Measurements from ENCODE around the gene CARMIL1.

Gene CARMIL1

GRCh38 chr6:25457516-25457915 is 178.3 kb downstream of the CARMIL1 start:
- Histone ChIP-seq H3K4me1 (ENCODE audit: control insufficient read depth in 2 of 2, insufficient read depth in 2 of 2, low read length in 2 of 2) (no peaks in the 10 kb centered on the region), H3K27ac (ENCODE audit: low read depth in 2 of 2, low read length in 2 of 2) (no peak overlapping the region), H3K36me3 (ENCODE audit: control insufficient read depth in 2 of 2, insufficient read depth in 2 of 2, low read length in 2 of 2) (no peaks in the 10 kb centered on the region), H3K4me3 (ENCODE audit: low read length in 2 of 2) (no peak overlapping the region), H3K9ac (ENCODE audit: low read depth in 1 of 2, low read length in 2 of 2) (no peak overlapping the region), H3K27me3 (ENCODE audit: control insufficient read depth in 2 of 2, insufficient read depth in 2 of 2, low read length in 2 of 2) (no peaks in the 10 kb centered on the region), H3K9me3 (ENCODE audit: control insufficient read depth in 2 of 2, low read length in 2 of 2) (no peaks in the 10 kb centered on the region)

- H3K4me3 ChIP-seq (ENCODE audit: low read length in 2 of 2) = no peak overlapping the region
- H3K27me3 ChIP-seq (ENCODE audit: control insufficient read depth in 2 of 2, insufficient read depth in 2 of 2, low read length in 2 of 2) = no peaks in the 10 kb centered on the region
- no peaks in the 10 kb centered on the region for H3K4me1 ChIP-seq (ENCODE audit: control insufficient read depth in 2 of 2, insufficient read depth in 2 of 2, low read length in 2 of 2)
- H3K27ac ChIP-seq (ENCODE audit: low read depth in 2 of 2, low read length in 2 of 2) = no peak overlapping the region
- peaks cover 0 to 2% of the 10 kb centered on the region in 2 donors for H3K36me3 ChIP-seq (ENCODE audit: control insufficient read depth in 2 of 2, insufficient read depth in 2 of 2, low read length in 2 of 2)
- no peaks in the 10 kb centered on the region for H3K9me3 ChIP-seq (ENCODE audit: control insufficient read depth in 2 of 2, low read length in 2 of 2)
- no peak overlapping the region for H3K9ac ChIP-seq (ENCODE audit: low read depth in 1 of 2, low read length in 2 of 2)
These were observed 179.3 kb downstream of the CARMIL1 start for GRCh38 chr6:25458485-25458884.

GRCh38 chr6:25462235-25462897 is 183.2 kb downstream of the CARMIL1 start:
- Histone ChIP-seq H3K27me3 (ENCODE audit: control insufficient read depth in 2 of 2, insufficient read depth in 2 of 2, low read length in 2 of 2) (no peaks in the 10 kb centered on the region), H3K9me3 (ENCODE audit: control insufficient read depth in 2 of 2, low read length in 2 of 2) (no peaks in the 10 kb centered on the region), H3K9ac (ENCODE audit: low read depth in 1 of 2, low read length in 2 of 2) (no peak overlapping the region), H3K4me1 (ENCODE audit: control insufficient read depth in 2 of 2, insufficient read depth in 2 of 2, low read length in 2 of 2) (no peaks in the 10 kb centered on the region), H3K27ac (ENCODE audit: low read depth in 2 of 2, low read length in 2 of 2) (no peak overlapping the region), H3K36me3 (ENCODE audit: control insufficient read depth in 2 of 2, insufficient read depth in 2 of 2, low read length in 2 of 2) (peaks cover 0 to 3% of the 10 kb centered on the region in 2 donors), H3K4me3 (ENCODE audit: low read length in 2 of 2) (no peak overlapping the region)

- no peak overlapping the region for H3K9ac ChIP-seq (ENCODE audit: low read depth in 1 of 2, low read length in 2 of 2)
- peaks cover 0 to 3% of the 10 kb centered on the region in 2 donors for H3K36me3 ChIP-seq (ENCODE audit: control insufficient read depth in 2 of 2, insufficient read depth in 2 of 2, low read length in 2 of 2)
- H3K4me3 ChIP-seq (ENCODE audit: low read length in 2 of 2) = no peak overlapping the region
- H3K9me3 ChIP-seq (ENCODE audit: control insufficient read depth in 2 of 2, low read length in 2 of 2) = no peaks in the 10 kb centered on the region
- no peaks in the 10 kb centered on the region for H3K4me1 ChIP-seq (ENCODE audit: control insufficient read depth in 2 of 2, insufficient read depth in 2 of 2, low read length in 2 of 2)
- H3K27ac ChIP-seq (ENCODE audit: low read depth in 2 of 2, low read length in 2 of 2) = no peak overlapping the region
- H3K27me3 ChIP-seq (ENCODE audit: control insufficient read depth in 2 of 2, insufficient read depth in 2 of 2, low read length in 2 of 2) = no peaks in the 10 kb centered on the region
These were observed 184.3 kb downstream of the CARMIL1 start for GRCh38 chr6:25463441-25463840.

- no peak overlapping the region for H3K27ac ChIP-seq (ENCODE audit: low read depth in 2 of 2, low read length in 2 of 2)
- no peaks in the 10 kb centered on the region for H3K4me1 ChIP-seq (ENCODE audit: control insufficient read depth in 2 of 2, insufficient read depth in 2 of 2, low read length in 2 of 2)
- no peak overlapping the region for H3K9ac ChIP-seq (ENCODE audit: low read depth in 1 of 2, low read length in 2 of 2)
- no peaks in the 10 kb centered on the region for H3K27me3 ChIP-seq (ENCODE audit: control insufficient read depth in 2 of 2, insufficient read depth in 2 of 2, low read length in 2 of 2)
- no peak overlapping the region for H3K4me3 ChIP-seq (ENCODE audit: low read length in 2 of 2)
- H3K9me3 ChIP-seq (ENCODE audit: control insufficient read depth in 2 of 2, low read length in 2 of 2) = no peaks in the 10 kb centered on the region
- H3K36me3 ChIP-seq (ENCODE audit: control insufficient read depth in 2 of 2, insufficient read depth in 2 of 2, low read length in 2 of 2) = peaks cover 0 to 3% of the 10 kb centered on the region in 2 donors
These were observed 185.1 kb downstream of the CARMIL1 start for GRCh38 chr6:25464225-25464624.

GRCh38 chr6:25465941-25466340 is 186.8 kb downstream of the CARMIL1 start:
- H3K9me3 ChIP-seq (ENCODE audit: control insufficient read depth in 2 of 2, low read length in 2 of 2) = no peaks in the 10 kb centered on the region
- H3K4me1 ChIP-seq (ENCODE audit: control insufficient read depth in 2 of 2, insufficient read depth in 2 of 2, low read length in 2 of 2) = no peaks in the 10 kb centered on the region
- H3K9ac ChIP-seq (ENCODE audit: low read depth in 1 of 2, low read length in 2 of 2) = no peak overlapping the region
- H3K27ac ChIP-seq (ENCODE audit: low read depth in 2 of 2, low read length in 2 of 2) = no peak overlapping the region
- no peak overlapping the region for H3K4me3 ChIP-seq (ENCODE audit: low read length in 2 of 2)
- H3K27me3 ChIP-seq (ENCODE audit: control insufficient read depth in 2 of 2, insufficient read depth in 2 of 2, low read length in 2 of 2) = no peaks in the 10 kb centered on the region
- H3K36me3 ChIP-seq (ENCODE audit: control insufficient read depth in 2 of 2, insufficient read depth in 2 of 2, low read length in 2 of 2) = peaks cover 0 to 6% of the 10 kb centered on the region in 2 donors

- Histone ChIP-seq H3K4me3 (ENCODE audit: low read length in 2 of 2) (no peak overlapping the region), H3K27ac (ENCODE audit: low read depth in 2 of 2, low read length in 2 of 2) (no peak overlapping the region), H3K9me3 (ENCODE audit: control insufficient read depth in 2 of 2, low read length in 2 of 2) (no peaks in the 10 kb centered on the region), H3K36me3 (ENCODE audit: control insufficient read depth in 2 of 2, insufficient read depth in 2 of 2, low read length in 2 of 2) (peaks cover 4% of the 10 kb centered on the region in 2 donors), H3K9ac (ENCODE audit: low read depth in 1 of 2, low read length in 2 of 2) (no peak overlapping the region), H3K4me1 (ENCODE audit: control insufficient read depth in 2 of 2, insufficient read depth in 2 of 2, low read length in 2 of 2) (peaks cover 0 to 3% of the 10 kb centered on the region in 2 donors), H3K27me3 (ENCODE audit: control insufficient read depth in 2 of 2, insufficient read depth in 2 of 2, low read length in 2 of 2) (no peaks in the 10 kb centered on the region)
These were observed 189.7 kb downstream of the CARMIL1 start for GRCh38 chr6:25468881-25469280.

- no peak overlapping the region for H3K4me3 ChIP-seq (ENCODE audit: low read length in 2 of 2)
- no peak overlapping the region for H3K9ac ChIP-seq (ENCODE audit: low read depth in 1 of 2, low read length in 2 of 2)
- H3K27ac ChIP-seq (ENCODE audit: low read depth in 2 of 2, low read length in 2 of 2) = no peak overlapping the region
- no peaks in the 10 kb centered on the region for H3K9me3 ChIP-seq (ENCODE audit: control insufficient read depth in 2 of 2, low read length in 2 of 2)
- peaks cover 4% of the 10 kb centered on the region in 2 donors for H3K36me3 ChIP-seq (ENCODE audit: control insufficient read depth in 2 of 2, insufficient read depth in 2 of 2, low read length in 2 of 2)
- peaks cover 0 to 3% of the 10 kb centered on the region in 2 donors for H3K4me1 ChIP-seq (ENCODE audit: control insufficient read depth in 2 of 2, insufficient read depth in 2 of 2, low read length in 2 of 2)
- no peaks in the 10 kb centered on the region for H3K27me3 ChIP-seq (ENCODE audit: control insufficient read depth in 2 of 2, insufficient read depth in 2 of 2, low read length in 2 of 2)
These were observed 190.7 kb downstream of the CARMIL1 start for GRCh38 chr6:25469797-25470388.

GRCh38 chr6:25472306-25472705 is 193.1 kb downstream of the CARMIL1 start:
- Histone ChIP-seq H3K4me1 (ENCODE audit: control insufficient read depth in 2 of 2, insufficient read depth in 2 of 2, low read length in 2 of 2) (peaks cover 0 to 3% of the 10 kb centered on the region in 2 donors), H3K9ac (ENCODE audit: low read depth in 1 of 2, low read length in 2 of 2) (no peak overlapping the region), H3K27ac (ENCODE audit: low read depth in 2 of 2, low read length in 2 of 2) (no peak overlapping the region), H3K9me3 (ENCODE audit: control insufficient read depth in 2 of 2, low read length in 2 of 2) (no peaks in the 10 kb centered on the region), H3K4me3 (ENCODE audit: low read length in 2 of 2) (no peak overlapping the region), H3K27me3 (ENCODE audit: control insufficient read depth in 2 of 2, insufficient read depth in 2 of 2, low read length in 2 of 2) (no peaks in the 10 kb centered on the region), H3K36me3 (ENCODE audit: control insufficient read depth in 2 of 2, insufficient read depth in 2 of 2, low read length in 2 of 2) (peaks cover 7 to 9% of the 10 kb centered on the region in 2 donors)

- H3K4me3 ChIP-seq (ENCODE audit: low read length in 2 of 2) = no peak overlapping the region
- H3K27me3 ChIP-seq (ENCODE audit: control insufficient read depth in 2 of 2, insufficient read depth in 2 of 2, low read length in 2 of 2) = no peaks in the 10 kb centered on the region
- no peaks in the 10 kb centered on the region for H3K9me3 ChIP-seq (ENCODE audit: control insufficient read depth in 2 of 2, low read length in 2 of 2)
- peaks cover 0 to 3% of the 10 kb centered on the region in 2 donors for H3K4me1 ChIP-seq (ENCODE audit: control insufficient read depth in 2 of 2, insufficient read depth in 2 of 2, low read length in 2 of 2)
- peaks cover 7 to 9% of the 10 kb centered on the region in 2 donors for H3K36me3 ChIP-seq (ENCODE audit: control insufficient read depth in 2 of 2, insufficient read depth in 2 of 2, low read length in 2 of 2)
- no peak overlapping the region for H3K9ac ChIP-seq (ENCODE audit: low read depth in 1 of 2, low read length in 2 of 2)
- no peak overlapping the region for H3K27ac ChIP-seq (ENCODE audit: low read depth in 2 of 2, low read length in 2 of 2)
These were observed 193.7 kb downstream of the CARMIL1 start for GRCh38 chr6:25472906-25473305.
